ENCODE measurements around the gene F7. TPM values are rescaled to one million over a fixed set of nuclear protein-coding genes. Genes with fewer than 3 reads are reported as not detected.

Gene F7
- total and polyA plus RNA-seq, 2 donors = 0.30 to 0.63 TPM

- H3K27ac ChIP-seq (ENCODE audit: low read depth) = no peak overlapping the region
- no peaks in the 10 kb centered on the region for H3K36me3 ChIP-seq (ENCODE audit: insufficient read depth)
- DNase-seq (ENCODE audit: extremely low spot score) = no peak
- H3K4me3 ChIP-seq (ENCODE audit: low read depth, low read length) = no peak overlapping the region
- no peaks in the 10 kb centered on the region for H3K4me1 ChIP-seq (ENCODE audit: insufficient read depth)
- whole genome bisulfite sequencing = 92% methylated on average over 26 of the region's 26 CpGs
These were observed 11.8 kb downstream of the F7 start for GRCh38 chr13:113117335-113117872.

GRCh38 chr13:113117911-113118260, 12.3 kb downstream of the F7 start:
- 84% methylated on average over 9 of the region's 9 CpGs for WGBS
- Histone ChIP-seq H3K4me3 (ENCODE audit: low read depth, low read length) (no peak overlapping the region), H3K4me1 (ENCODE audit: insufficient read depth) (no peaks in the 10 kb centered on the region), H3K36me3 (ENCODE audit: insufficient read depth) (no peaks in the 10 kb centered on the region), H3K27ac (ENCODE audit: low read depth) (no peak overlapping the region)
- no peak for DNase-seq (ENCODE audit: extremely low spot score)

GRCh38 chr13:113118261-113119021, 12.8 kb downstream of the F7 start:
- DNase-seq (ENCODE audit: extremely low spot score) = no peak
- Histone ChIP-seq H3K4me3 (ENCODE audit: low read depth, low read length) (no peak overlapping the region), H3K27ac (ENCODE audit: low read depth) (no peak overlapping the region), H3K4me1 (ENCODE audit: insufficient read depth) (no peaks in the 10 kb centered on the region), H3K36me3 (ENCODE audit: insufficient read depth) (no peaks in the 10 kb centered on the region)
- 89% methylated on average over 42 of the region's 42 CpGs for WGBS

- no peak overlapping the region for H3K4me3 ChIP-seq (ENCODE audit: low read depth, low read length)
- 88% methylated on average over 16 of the region's 16 CpGs for WGBS
- H3K4me1 ChIP-seq (ENCODE audit: insufficient read depth) = no peaks in the 10 kb centered on the region
- DNase-seq (ENCODE audit: extremely low spot score) = no peak
- no peaks in the 10 kb centered on the region for H3K36me3 ChIP-seq (ENCODE audit: insufficient read depth)
- no peak overlapping the region for H3K27ac ChIP-seq (ENCODE audit: low read depth)
These were observed 13.7 kb downstream of the F7 start for GRCh38 chr13:113119166-113119821.

- 88% methylated on average over 7 of the region's 7 CpGs for WGBS
- no peak overlapping the region for H3K4me3 ChIP-seq (ENCODE audit: low read depth, low read length)
- no peak overlapping the region for H3K27ac ChIP-seq (ENCODE audit: low read depth)
- no peak for DNase-seq (ENCODE audit: extremely low spot score)
- no peaks in the 10 kb centered on the region for H3K4me1 ChIP-seq (ENCODE audit: insufficient read depth)
- H3K36me3 ChIP-seq (ENCODE audit: insufficient read depth) = no peaks in the 10 kb centered on the region
These were observed 14.2 kb downstream of the F7 start for GRCh38 chr13:113119822-113120189.

- 82% methylated on average over 19 of the region's 19 CpGs for WGBS
These were observed 14.9 kb downstream of the F7 start for GRCh38 chr13:113120300-113121182.

GRCh38 chr13:113121183-113121927, 15.8 kb downstream of the F7 start:
- Histone ChIP-seq H3K4me1 (ENCODE audit: insufficient read depth) (no peaks in the 10 kb centered on the region), H3K27ac (ENCODE audit: low read depth) (no peak overlapping the region), H3K4me3 (ENCODE audit: low read depth, low read length) (no peak overlapping the region), H3K36me3 (ENCODE audit: insufficient read depth) (no peaks in the 10 kb centered on the region)
- DNase-seq (ENCODE audit: extremely low spot score) = no peak
- WGBS = 95% methylated on average over 24 of the region's 24 CpGs

More at GRCh38 chr13:113120300-113121182, 14.9 kb downstream of the F7 start:
- Histone ChIP-seq H3K4me1 (ENCODE audit: insufficient read depth) (no peaks in the 10 kb centered on the region), H3K27ac (ENCODE audit: low read depth) (no peak overlapping the region), H3K4me3 (ENCODE audit: low read depth, low read length) (no peak overlapping the region), H3K36me3 (ENCODE audit: insufficient read depth) (no peaks in the 10 kb centered on the region)
- no peak for DNase-seq (ENCODE audit: extremely low spot score)

GRCh38 chr13:113121928-113122471, 16.4 kb downstream of the F7 start:
- no peaks in the 10 kb centered on the region for H3K36me3 ChIP-seq (ENCODE audit: insufficient read depth)
- no peak overlapping the region for H3K4me3 ChIP-seq (ENCODE audit: low read depth, low read length)
- no peak overlapping the region for H3K27ac ChIP-seq (ENCODE audit: low read depth)
- H3K4me1 ChIP-seq (ENCODE audit: insufficient read depth) = no peaks in the 10 kb centered on the region
- WGBS = 66% methylated on average over 16 of the region's 16 CpGs
- DNase-seq (ENCODE audit: extremely low spot score) = no peak

- Histone ChIP-seq H3K36me3 (ENCODE audit: insufficient read depth) (no peaks in the 10 kb centered on the region), H3K4me3 (ENCODE audit: low read depth, low read length) (no peak within 1 kb of the TSS), H3K4me1 (ENCODE audit: insufficient read depth) (no peaks in the 10 kb centered on the region), H3K27ac (ENCODE audit: low read depth) (no peak within 1 kb of the TSS)
- 16% methylated on average over 23 of the region's 23 CpGs for WGBS
- peak; percentile 46 for DNase-seq (ENCODE audit: extremely low spot score)
These were observed 17.1 kb downstream of the F7 start, which contains the start of gene F10 for GRCh38 chr13:113122550-113123225. Gene F10 (plus strand): TSS chr13:113122799. CDS start chr13:113122856, 57 bp downstream.

GRCh38 chr13:113123226-113124201, 17.9 kb downstream of the F7 start:
- H3K27ac ChIP-seq (ENCODE audit: low read depth) = no peak overlapping the region
- no peak for DNase-seq (ENCODE audit: extremely low spot score)
- H3K4me3 ChIP-seq (ENCODE audit: low read depth, low read length) = no peak overlapping the region
- H3K36me3 ChIP-seq (ENCODE audit: insufficient read depth) = no peaks in the 10 kb centered on the region
- WGBS = 85% methylated on average over 29 of the region's 29 CpGs
- no peaks in the 10 kb centered on the region for H3K4me1 ChIP-seq (ENCODE audit: insufficient read depth)

- WGBS = 93% methylated on average over 19 of the region's 19 CpGs
- no peak overlapping the region for H3K27ac ChIP-seq (ENCODE audit: low read depth)
- H3K36me3 ChIP-seq (ENCODE audit: insufficient read depth) = no peaks in the 10 kb centered on the region
- H3K4me1 ChIP-seq (ENCODE audit: insufficient read depth) = no peaks in the 10 kb centered on the region
- H3K4me3 ChIP-seq (ENCODE audit: low read depth, low read length) = no peak overlapping the region
- no peak for DNase-seq (ENCODE audit: extremely low spot score)
These were observed 18.8 kb downstream of the F7 start for GRCh38 chr13:113124211-113124970.
